CD4-positive, alpha-beta T cell treated with Interleukin-1 beta for 1 hour (primary cell): ENCODE results near the gene MYO5C.

Experiments used
- DNase-seq, 2 donors: peaks; one replicate each; pipeline ENCODE4 v3.0.0-alpha.2; 2020 to 2022

MYO5C gene

GRCh38 chr15:52143873-52144272 is 151.7 kb downstream of the MYO5C start:
- no peak for DNase-seq
